ENCODE measurements around the gene ADSS1.

Gene ADSS1

DNA sequence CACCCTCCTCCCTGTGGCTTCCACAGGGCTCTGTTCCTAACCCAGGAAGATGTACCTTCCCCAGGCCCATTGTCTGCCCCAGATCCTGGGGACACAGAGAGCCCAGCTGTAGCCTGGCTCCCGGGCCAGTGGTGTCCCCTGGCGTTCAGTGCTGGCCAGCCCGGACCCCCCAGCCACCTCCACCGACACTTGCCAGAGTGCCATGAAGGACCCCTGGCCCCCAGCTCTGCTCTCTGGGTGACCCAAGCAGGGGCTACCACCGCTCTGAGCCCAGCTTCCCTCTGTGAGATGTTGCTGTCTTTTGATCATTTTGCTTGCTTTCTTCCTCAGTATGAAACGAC lies 28.4 kb upstream of the ADSS1 start:
- peak overlapping the region in 10 of 11 experiments; percentile 58 to 93 (median 74); a peak in 20 of 22 replicates for H3K27ac ChIP-seq
- H3K4me1 ChIP-seq, result peaks cover 93 to 100% (median 99%) of the 10 kb centered on the region in 10 experiments
- H3K36me3 ChIP-seq, result peaks cover 24 to 83% (median 60%) of the 10 kb centered on the region in 11 experiments; a peak in 21 of 22 replicates
- peaks cover 90 to 100% (median 100%) of the 10 kb centered on the region in 11 experiments for H4K20me1 ChIP-seq
- peak overlapping the region; percentile 59 to 98 (median 94); a peak in 21 of 22 replicates for H3K9ac ChIP-seq
- peak overlapping the region; percentile 96 to 100 (median 100) for H3K4me2 ChIP-seq
- peak overlapping the region in 5 of 10 experiments; percentile 17 to 53 (median 43); a peak in 4 of 20 replicates for H3K4me3 ChIP-seq
- no peak for TF ChIP-seq Cebpa-rat (IDR thresholded peaks at IDR 0.05)
- H3K27me3 ChIP-seq, result no peaks in the 10 kb centered on the region
- H3K9me3 ChIP-seq (replicated peaks in 1 of 11), result no peaks in the 10 kb centered on the region

DNA sequence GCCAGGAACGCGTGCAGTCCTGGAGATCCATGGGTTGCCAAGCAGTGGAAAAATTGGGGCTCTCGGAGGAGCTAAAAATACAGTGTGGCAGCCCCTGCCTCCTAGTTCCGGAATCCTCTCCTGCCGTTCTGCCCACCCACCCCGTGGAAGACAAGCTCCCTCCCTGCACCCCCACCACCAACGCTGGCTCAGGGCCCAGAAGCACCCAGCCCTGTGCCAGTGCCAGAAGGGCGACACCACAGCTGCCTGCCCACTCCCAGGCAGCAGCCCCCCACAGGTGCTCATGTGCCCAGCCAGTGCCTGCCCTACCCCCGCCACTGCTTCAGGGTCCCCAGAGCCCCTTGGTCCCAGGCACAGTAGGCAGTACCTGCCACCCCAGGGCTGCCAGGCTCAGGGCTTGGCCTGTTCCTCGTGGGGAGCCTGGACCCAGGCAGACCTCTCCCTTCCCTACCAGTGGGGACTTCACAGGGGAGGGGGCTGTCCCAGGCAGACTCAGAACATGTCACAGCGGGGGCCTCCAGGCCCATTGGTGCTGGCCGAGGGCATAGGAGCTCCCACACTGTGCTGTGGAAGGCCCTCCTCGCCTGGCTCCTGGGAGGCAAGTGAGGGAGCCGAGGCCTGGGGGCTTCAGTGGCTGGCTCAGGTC lies 27.2 kb upstream of the ADSS1 start:
- H3K27ac ChIP-seq, result peak overlapping the region in 6 of 11 experiments; percentile 33 to 93 (median 76); a peak in 11 of 22 replicates
- H3K4me1 ChIP-seq, result peaks cover 81 to 100% (median 99%) of the 10 kb centered on the region in 10 experiments
- peak overlapping the region; percentile 4 to 98 (median 60); a peak in 12 of 22 replicates for H3K9ac ChIP-seq
- peaks cover 31 to 88% (median 69%) of the 10 kb centered on the region in 11 experiments for H3K36me3 ChIP-seq
- no peaks in the 10 kb centered on the region for H3K27me3 ChIP-seq
- H4K20me1 ChIP-seq, result peaks cover 90 to 100% (median 100%) of the 10 kb centered on the region in 11 experiments
- H3K4me3 ChIP-seq, result no peak overlapping the region
- TF ChIP-seq Cebpa-rat (IDR thresholded peaks at IDR 0.05), result no peak
- H3K4me2 ChIP-seq, result peak overlapping the region in 10 of 11 experiments; percentile 40 to 100 (median 100); a peak in 14 of 22 replicates
- no peaks in the 10 kb centered on the region for H3K9me3 ChIP-seq (replicated peaks in 1 of 11)

DNA sequence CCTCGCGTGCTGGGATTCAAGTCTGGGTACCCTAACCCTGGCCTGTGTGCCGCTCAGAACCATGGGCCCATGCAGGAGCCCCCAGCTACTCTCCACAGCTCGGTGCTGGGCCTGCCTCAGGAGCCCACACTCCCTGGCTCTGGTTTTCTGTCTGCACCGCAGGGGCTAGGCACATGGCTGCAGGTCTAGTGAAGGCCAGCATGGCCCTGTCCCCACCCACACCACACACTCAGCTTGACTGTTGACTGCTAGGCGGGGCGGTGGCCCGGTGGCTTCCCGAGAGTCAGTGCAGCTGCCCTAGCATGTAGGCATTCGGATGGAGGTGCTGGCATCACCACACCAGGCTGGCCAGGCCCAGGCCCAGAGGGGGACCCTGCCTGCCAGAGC lies 26.7 kb upstream of the ADSS1 start:
- H4K20me1 ChIP-seq, result peaks cover 90 to 100% (median 100%) of the 10 kb centered on the region in 11 experiments
- H3K9me3 ChIP-seq (replicated peaks in 1 of 11), result no peaks in the 10 kb centered on the region
- no peak overlapping the region for H3K4me3 ChIP-seq
- H3K4me2 ChIP-seq, result peak overlapping the region in 7 of 11 experiments; percentile 12 to 100 (median 45); a peak in 10 of 22 replicates
- peaks cover 76 to 98% (median 94%) of the 10 kb centered on the region in 10 experiments for H3K4me1 ChIP-seq
- H3K27ac ChIP-seq, result peak overlapping the region in 5 of 11 experiments; percentile 32 to 93 (median 77); a peak in 9 of 22 replicates
- peaks cover 36 to 88% (median 69%) of the 10 kb centered on the region in 11 experiments for H3K36me3 ChIP-seq
- H3K9ac ChIP-seq, result peak overlapping the region; percentile 4 to 98 (median 54); a peak in 11 of 22 replicates
- no peak for TF ChIP-seq Cebpa-rat (IDR thresholded peaks at IDR 0.05)
- no peaks in the 10 kb centered on the region for H3K27me3 ChIP-seq

DNA sequence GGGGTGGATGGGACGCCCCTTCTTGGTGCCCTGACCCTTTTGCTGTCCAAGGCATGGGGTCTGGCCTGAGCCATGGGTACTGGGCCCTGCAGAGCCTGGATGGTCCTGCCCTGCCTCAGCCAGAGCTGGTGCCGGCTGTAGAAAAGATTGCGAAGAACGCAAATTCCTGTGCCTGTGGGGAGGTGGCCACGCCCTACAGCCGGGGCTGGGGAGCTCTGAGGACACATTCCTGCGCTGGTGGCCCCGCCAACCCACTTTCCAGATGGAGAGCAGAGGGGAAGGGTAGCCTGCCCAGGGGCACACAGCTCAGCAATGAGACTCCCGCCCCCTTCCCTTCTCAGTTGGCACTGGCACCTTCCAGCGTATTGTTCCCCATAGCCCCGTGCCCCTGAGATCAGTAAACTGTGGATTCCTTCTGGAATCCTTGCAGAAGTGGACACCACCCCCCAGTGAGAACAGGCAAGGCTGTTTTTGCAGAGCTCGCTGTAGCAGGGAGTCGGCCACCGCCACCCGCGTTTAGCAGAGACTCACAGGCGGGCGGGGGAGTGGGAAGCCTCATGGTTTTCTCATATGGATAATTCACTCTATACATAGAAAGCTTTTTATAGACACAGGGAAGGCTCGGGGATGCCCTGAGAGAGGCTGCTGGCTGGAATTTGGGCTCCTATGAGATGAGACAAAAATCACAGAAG lies 26.0 kb upstream of the ADSS1 start:
- H4K20me1 ChIP-seq, result peaks cover 84 to 100% (median 100%) of the 10 kb centered on the region in 11 experiments
- peak overlapping the region in 10 of 11 experiments; percentile 4 to 98 (median 56); a peak in 16 of 22 replicates for H3K9ac ChIP-seq
- H3K27ac ChIP-seq, result peak overlapping the region in 2 of 11 experiments; percentile 6 to 93; a peak in 2 of 22 replicates
- peaks cover 68 to 91% (median 87%) of the 10 kb centered on the region in 10 experiments for H3K4me1 ChIP-seq
- peaks cover 42 to 88% (median 69%) of the 10 kb centered on the region in 11 experiments for H3K36me3 ChIP-seq
- H3K9me3 ChIP-seq (replicated peaks in 1 of 11), result no peaks in the 10 kb centered on the region
- TF ChIP-seq Cebpa-rat (IDR thresholded peaks at IDR 0.05), result no peak
- no peaks in the 10 kb centered on the region for H3K27me3 ChIP-seq
- H3K4me2 ChIP-seq, result peak overlapping the region in 7 of 11 experiments; percentile 10 to 100 (median 45); a peak in 11 of 22 replicates
- no peak overlapping the region for H3K4me3 ChIP-seq

DNA sequence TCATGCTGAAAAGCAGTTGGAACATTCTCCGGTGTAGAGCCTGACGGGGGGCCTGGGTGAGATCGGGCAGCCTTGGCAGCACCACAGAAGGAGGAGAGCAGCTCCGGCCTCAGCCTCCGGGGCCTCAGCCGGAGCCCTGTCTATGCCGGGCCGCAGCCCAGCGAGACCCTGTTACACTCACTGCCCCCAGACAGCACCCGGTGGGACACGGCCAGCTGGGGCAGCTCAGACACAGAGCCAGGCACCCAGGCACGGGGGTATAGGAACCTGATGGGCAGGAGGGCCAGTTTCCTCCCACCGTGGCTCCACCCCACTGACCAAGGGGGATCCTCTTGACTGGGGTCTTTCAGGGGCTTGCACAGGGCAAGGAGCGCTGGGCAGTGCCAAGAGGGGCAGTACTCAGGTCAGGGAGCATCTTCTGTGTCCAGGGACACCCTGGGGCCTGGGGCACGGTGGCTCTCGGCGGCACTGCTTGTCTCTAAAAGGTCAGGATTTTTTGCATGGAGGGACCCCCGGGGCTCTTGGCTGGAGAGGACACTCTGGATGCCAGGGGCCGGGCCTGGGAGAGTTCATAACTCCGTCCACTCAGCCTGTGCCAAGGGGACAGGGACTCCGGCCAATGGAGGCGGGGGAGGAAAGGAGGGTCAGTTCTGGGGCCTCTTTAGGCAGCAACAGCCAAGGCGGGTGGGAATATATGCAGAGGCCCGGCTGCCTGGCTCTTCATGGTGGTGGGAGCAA lies 25.2 kb upstream of the ADSS1 start:
- H3K27me3 ChIP-seq, result no peaks in the 10 kb centered on the region
- H4K20me1 ChIP-seq, result peaks cover 76 to 100% (median 98%) of the 10 kb centered on the region in 11 experiments
- TF ChIP-seq Cebpa-rat (IDR thresholded peaks at IDR 0.05), result no peak
- no peak overlapping the region for H3K4me3 ChIP-seq
- peak overlapping the region in 10 of 11 experiments; percentile 18 to 98 (median 54); a peak in 15 of 22 replicates for H3K9ac ChIP-seq
- peak overlapping the region in 4 of 11 experiments; percentile 17 to 93 (median 22); a peak in 5 of 22 replicates for H3K27ac ChIP-seq
- H3K4me2 ChIP-seq, result peak overlapping the region in 7 of 11 experiments; percentile 18 to 52 (median 42); a peak in 8 of 22 replicates
- peaks cover 60 to 83% (median 79%) of the 10 kb centered on the region in 10 experiments for H3K4me1 ChIP-seq
- H3K36me3 ChIP-seq, result peaks cover 50 to 88% (median 75%) of the 10 kb centered on the region in 11 experiments
- H3K9me3 ChIP-seq (replicated peaks in 1 of 11), result no peaks in the 10 kb centered on the region

DNA sequence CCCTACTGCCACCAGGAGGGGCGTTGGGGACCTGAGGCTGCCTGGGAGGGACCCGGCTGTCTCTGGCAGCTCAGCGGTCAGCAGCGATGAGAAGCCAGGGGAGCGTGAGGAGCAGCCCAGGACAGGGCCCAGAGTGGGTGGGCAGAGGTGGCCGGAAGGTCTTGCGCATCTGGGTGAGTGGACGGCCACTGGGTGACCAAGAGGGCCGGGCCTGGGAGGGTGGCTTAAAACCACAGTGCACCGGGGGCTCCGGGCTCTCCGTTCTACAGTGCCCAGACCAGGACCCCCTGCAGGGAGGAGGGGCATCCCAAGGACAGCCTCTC lies 24.6 kb upstream of the ADSS1 start:
- Histone ChIP-seq H3K4me2 (peak overlapping the region in 9 of 11 experiments; percentile 15 to 52 (median 42); a peak in 14 of 22 replicates), H4K20me1 (peaks cover 71 to 100% (median 95%) of the 10 kb centered on the region in 11 experiments), H3K4me3 (no peak overlapping the region), H3K9me3 (replicated peaks in 1 of 11) (no peaks in the 10 kb centered on the region), H3K36me3 (peaks cover 51 to 90% (median 77%) of the 10 kb centered on the region in 11 experiments), H3K9ac (peak overlapping the region in 8 of 11 experiments; percentile 42 to 69 (median 54); a peak in 8 of 22 replicates), H3K27ac (peak overlapping the region in 2 of 11 experiments; percentile 18 to 23; a peak in 3 of 22 replicates), H3K4me1 (peaks cover 55 to 77% (median 73%) of the 10 kb centered on the region in 10 experiments), H3K27me3 (no peaks in the 10 kb centered on the region)
- TF ChIP-seq Cebpa-rat (IDR thresholded peaks at IDR 0.05), result no peak

DNA sequence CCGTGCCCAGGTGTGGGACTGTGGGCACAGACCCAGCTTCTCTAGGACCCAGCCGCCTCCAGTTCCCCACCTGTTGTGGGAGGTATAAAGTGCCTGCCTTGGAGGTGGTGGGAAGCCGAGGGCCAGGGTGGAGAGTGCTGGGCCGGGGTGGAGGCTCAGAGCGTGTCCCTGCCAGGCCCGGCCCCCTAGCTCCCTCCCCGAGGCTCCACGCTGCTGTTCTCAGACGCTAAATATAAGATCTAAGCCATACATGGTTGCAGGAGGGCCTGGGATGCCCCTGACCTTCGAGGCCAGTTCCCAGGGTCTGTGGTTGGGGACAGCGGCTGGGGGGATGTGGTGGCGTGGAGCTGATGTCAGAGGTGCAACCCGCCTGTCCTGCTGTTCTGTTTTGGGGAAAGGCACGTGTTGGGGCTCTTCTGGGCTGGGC lies 23.8 kb upstream of the ADSS1 start:
- Histone ChIP-seq H3K9ac (peak overlapping the region in 9 of 11 experiments; percentile 8 to 69 (median 46); a peak in 13 of 22 replicates), H3K4me3 (no peak overlapping the region), H3K27me3 (no peaks in the 10 kb centered on the region), H3K4me1 (peaks cover 46 to 69% (median 65%) of the 10 kb centered on the region in 10 experiments), H4K20me1 (peaks cover 63 to 100% (median 87%) of the 10 kb centered on the region in 11 experiments), H3K27ac (peak overlapping the region in 6 of 11 experiments; percentile 14 to 47 (median 29); a peak in 5 of 22 replicates), H3K9me3 (replicated peaks in 1 of 11) (no peaks in the 10 kb centered on the region), H3K36me3 (peaks cover 59 to 98% (median 85%) of the 10 kb centered on the region in 11 experiments), H3K4me2 (peak overlapping the region in 10 of 11 experiments; percentile 9 to 52 (median 40); a peak in 17 of 22 replicates)
- no peak for TF ChIP-seq Cebpa-rat (IDR thresholded peaks at IDR 0.05)

DNA sequence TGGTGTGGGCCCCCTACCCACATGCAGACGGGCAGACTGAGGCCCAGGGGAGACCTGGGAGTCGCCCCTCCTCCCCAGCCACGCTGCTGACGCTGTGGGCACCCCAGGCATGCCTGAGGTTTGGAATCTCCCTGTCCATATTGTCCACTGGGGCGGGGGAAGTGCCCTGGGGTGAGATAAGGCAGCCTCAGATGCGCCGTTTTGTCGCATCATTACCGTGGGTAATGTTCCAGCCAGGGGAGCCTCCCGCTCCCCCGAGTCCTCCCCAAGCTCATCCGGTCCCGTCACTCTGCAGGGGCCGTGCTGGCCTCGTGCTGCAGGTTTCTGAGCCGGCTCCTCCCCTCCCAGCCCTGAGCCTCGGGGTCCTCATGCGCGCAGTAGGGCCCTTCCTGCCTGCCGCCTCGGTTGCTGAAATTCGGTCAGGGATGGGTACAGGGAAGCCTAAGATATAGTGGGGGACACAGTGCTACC lies 23.2 kb upstream of the ADSS1 start:
- Histone ChIP-seq H3K4me2 (peak overlapping the region in 8 of 11 experiments; percentile 19 to 52 (median 43); a peak in 12 of 22 replicates), H3K9ac (peak overlapping the region in 8 of 11 experiments; percentile 9 to 58 (median 39); a peak in 9 of 22 replicates), H3K27ac (peak overlapping the region in 5 of 11 experiments; percentile 15 to 47 (median 33); a peak in 4 of 22 replicates), H3K4me1 (peaks cover 41 to 69% (median 64%) of the 10 kb centered on the region in 10 experiments), H3K36me3 (peaks cover 63 to 100% (median 87%) of the 10 kb centered on the region in 11 experiments), H4K20me1 (peaks cover 59 to 100% (median 87%) of the 10 kb centered on the region in 11 experiments), H3K27me3 (no peaks in the 10 kb centered on the region), H3K9me3 (replicated peaks in 1 of 11) (no peaks in the 10 kb centered on the region), H3K4me3 (no peak overlapping the region)
- no peak for TF ChIP-seq Cebpa-rat (IDR thresholded peaks at IDR 0.05)
